GM18507 (cell line): ENCODE measurements around the gene NABP2.
"Not testable (repeated sequence)": the region's sequence is repeated elsewhere in the genome, so short reads cannot be mapped to it uniquely, and the experiment has no call there.

ENCODE experiments used
- DNase-seq: peaks from one replicate; pipeline ENCODE4 v3.0.0; 2011; ENCODE audit warnings: low read depth; ENCODE audit not compliant: insufficient read length; ENCODE audit errors: extremely low spot score
- FAIRE-seq: peaks from 2 replicates; lab custom pipeline; 2011; peaks lifted over from hg19 to GRCh38; lab: Jason Lieb, UNC

The NABP2 gene

GRCh38 chr12:56224102-56224701, at the start of gene NABP2:
Gene NABP2, plus strand, starts transcription at chr12:56224342. Its CDS starts 515 bp downstream, at chr12:56224857.
- DNase-seq (peak; percentile 98), FAIRE-seq (peak; percentile 97)

DNA sequence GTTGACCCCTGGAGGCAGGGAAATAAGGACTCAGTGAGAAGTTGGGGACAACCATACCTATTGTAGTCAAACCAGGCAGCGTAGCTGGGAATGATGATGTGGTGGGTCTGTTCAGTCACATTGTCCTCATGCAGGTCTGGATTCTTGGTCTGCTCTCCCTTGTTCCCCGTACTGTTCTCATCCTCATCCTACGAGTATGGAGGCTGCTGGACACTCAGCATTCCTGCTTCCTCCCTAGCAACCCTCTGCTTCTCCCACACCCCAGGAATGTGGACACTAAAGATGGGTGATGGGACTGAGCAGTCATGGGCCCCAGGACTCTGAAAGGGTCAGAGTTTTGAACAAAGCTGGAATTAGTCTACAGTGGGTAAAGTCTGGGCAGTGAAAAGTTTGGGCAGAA, 45.8 kb upstream of the NABP2 start:
- DNase-seq: no peak
- no peak for FAIRE-seq

GRCh38 chr12:56186957-56187356, 37.2 kb upstream of the NABP2 start:
- FAIRE-seq: no peak

DNA sequence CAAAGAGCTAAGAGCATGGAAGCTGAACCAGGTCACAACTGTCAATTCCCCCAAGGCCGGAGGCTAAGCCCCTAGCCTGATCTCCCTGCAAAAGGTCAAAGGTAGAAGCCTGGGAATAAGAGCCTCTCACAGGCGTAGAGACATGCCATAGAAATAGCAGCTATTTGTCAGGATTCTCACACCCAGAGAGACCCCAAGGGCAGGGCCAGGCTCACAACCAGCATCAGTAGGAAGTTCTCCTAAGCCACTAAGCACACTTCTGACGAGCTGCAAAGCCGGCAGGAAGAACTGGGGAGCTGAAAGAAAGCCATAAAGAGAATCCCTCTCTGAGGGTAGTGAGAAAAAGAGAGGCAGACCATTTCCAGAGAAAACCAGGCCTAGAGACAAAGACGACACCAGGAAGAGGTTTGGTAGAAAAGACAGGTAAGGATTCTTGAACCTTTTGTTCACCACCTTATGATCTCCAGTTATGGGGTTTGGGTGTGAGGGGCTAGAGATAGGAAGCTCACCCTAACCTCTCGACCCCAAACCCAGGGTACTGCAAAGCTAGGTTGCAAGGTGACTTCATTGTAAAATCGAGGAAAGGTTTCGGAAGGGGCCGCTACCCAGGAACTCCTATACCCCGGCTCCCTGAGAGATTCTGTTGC, 35.9 kb upstream of the NABP2 start:
- DNase-seq: no peak
- peak; percentile 42 for FAIRE-seq

More at GRCh38 chr12:56186957-56187356, 37.2 kb upstream of the NABP2 start:
- no peak for DNase-seq

DNA sequence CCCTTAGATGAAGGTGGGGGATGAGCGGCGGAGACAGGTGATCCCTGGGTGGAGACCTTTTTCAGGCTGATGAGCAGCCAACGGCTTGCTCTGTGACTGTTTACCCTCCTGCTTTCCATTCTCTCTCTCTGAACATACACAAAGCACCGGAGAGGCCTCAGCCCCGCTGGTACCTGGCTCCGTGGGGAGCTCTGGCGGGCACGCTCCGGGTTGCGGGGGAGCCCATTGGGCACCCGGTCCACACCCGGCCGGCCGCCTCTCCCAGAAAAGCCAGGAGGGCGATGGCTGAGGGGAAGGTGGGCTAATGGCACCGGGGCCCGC, 35.4 kb upstream of the NABP2 start:
- no peak for DNase-seq
- no peak for FAIRE-seq

DNA sequence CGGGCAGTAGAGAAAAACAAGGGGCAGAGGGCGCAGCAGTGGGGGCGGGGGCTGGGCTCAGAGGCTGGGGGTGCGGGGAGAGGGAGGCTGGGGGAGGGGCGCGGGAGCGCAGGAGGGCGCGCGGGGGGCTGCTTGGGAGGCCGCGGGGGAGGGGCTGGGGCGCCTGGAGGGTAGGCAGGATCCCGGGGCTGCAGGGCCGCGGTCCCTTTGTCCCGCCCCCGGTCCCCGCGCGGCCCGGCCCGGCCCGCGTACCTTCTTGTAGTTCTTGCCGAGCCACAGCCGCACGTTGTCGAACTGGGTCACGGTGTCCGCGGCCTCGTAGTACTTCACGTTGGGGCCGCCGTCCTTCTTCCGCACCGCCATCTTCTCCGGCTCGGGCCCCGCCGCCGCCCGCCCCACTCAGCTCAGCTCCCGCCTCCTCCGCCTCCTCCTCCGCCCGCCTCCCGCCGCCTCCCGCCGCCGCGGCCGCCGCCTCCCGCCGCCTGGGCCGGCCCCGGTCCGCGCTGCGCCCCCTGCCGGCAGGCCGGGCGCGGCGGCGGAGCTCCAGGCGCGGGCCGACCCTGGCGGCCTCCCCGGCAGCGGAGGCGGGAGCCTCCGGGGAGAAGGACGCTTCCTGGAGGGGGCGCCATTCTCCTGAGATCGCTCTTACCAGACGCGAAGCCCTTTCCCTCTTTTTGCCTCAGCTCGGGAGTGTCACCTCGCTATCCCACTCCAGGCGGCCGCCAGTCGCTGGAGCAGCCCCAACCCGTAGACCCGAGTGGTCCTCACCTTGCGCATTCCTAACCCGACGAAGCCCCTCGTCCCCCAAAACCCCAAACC, 34.8 kb upstream of the NABP2 start, which contains the start of gene SMARCC2:
SMARCC2 (minus strand) TSS at position 385 of the 819 bp plus-strand sequence; CDS start at position 363, 22 bp downstream.
- FAIRE-seq: peak; percentile 63
- DNase-seq: peak; percentile 81

DNA sequence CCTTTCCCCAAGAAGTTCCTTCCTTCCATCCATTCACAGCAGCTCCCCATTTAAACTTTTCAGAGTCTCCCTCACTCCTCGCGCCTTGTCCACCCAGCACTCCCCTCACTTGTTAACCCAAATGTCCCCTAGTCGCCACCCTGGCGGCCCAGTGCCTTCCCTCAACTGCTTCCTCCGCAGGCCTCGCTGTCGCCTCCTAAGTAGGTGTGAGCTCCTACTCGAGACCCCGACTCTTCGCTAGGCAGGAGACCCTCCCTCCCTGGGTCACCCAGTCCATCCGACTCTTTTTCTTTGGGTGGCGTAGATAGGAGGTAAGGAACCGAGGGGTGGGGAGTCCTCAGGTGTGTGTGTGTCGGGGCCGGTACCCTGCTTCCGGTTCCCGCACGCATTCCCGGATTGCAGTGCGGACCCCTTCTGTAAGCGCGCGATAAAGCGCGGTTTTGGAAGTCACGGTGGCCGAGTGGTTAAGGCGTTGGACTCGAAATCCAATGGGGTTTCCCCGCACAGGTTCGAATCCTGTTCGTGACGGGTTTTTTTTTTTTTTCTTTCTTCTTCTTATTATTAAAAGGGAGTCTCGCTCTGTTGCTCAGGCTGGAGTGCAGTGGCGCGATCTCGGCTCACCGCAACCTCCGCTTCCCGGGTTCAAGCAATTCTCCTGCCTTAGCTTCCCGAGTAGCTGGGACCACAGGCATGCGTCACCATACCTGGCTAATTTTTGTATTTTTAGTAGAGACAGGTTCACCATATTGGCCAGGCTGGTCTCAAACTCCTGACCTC, 34.0 kb upstream of the NABP2 start:
- DNase-seq: peak; percentile 55
- FAIRE-seq: peak; percentile 66

GRCh38 chr12:56190695-56191155, 33.4 kb upstream of the NABP2 start:
- DNase-seq (no peak), FAIRE-seq (no peak)

GRCh38 chr12:56192582-56192981, 31.6 kb upstream of the NABP2 start:
- DNase-seq (no peak), FAIRE-seq (no peak)

DNA sequence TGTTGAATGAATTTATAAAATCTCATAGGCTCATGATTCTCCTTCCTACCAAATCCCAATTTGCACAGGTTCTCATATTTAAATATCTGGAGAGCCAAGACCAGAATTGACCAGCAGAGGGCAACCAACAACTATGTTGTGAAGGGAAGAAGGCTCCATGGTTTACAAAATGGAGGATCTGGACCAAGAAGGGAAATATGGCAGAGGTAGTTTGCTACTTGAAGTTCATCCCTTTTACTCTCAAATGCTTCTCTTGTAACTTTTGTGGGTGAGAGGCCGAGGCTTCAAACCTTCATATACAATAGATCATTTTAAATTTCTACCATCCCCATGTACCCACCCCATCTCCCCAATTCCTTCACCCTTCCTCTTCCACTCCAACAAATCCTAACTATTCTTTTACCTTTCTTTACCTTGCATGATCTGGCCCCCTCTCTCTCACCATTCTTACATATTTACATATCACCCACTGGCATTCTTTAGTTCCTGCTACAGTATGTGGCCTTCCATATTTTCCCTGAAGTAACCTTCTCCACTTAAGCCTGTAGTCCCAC, 31.0 kb upstream of the NABP2 start:
- peak; percentile 85 for FAIRE-seq
- DNase-seq: peak; percentile 58

- not testable (repeated sequence) for DNase-seq, FAIRE-seq
These were observed 27.2 kb upstream of the NABP2 start for GRCh38 chr12:56196818-56197550.

GRCh38 chr12:56197921-56198635, 26.1 kb upstream of the NABP2 start:
- FAIRE-seq: no peak

GRCh38 chr12:56198836-56199235, 25.3 kb upstream of the NABP2 start:
- no peak for DNase-seq
- no peak for FAIRE-seq

More at GRCh38 chr12:56197921-56198635, 26.1 kb upstream of the NABP2 start:
- no peak for DNase-seq

GRCh38 chr12:56202366-56202765, 21.8 kb upstream of the NABP2 start:
- no peak for FAIRE-seq
- no peak for DNase-seq

DNA sequence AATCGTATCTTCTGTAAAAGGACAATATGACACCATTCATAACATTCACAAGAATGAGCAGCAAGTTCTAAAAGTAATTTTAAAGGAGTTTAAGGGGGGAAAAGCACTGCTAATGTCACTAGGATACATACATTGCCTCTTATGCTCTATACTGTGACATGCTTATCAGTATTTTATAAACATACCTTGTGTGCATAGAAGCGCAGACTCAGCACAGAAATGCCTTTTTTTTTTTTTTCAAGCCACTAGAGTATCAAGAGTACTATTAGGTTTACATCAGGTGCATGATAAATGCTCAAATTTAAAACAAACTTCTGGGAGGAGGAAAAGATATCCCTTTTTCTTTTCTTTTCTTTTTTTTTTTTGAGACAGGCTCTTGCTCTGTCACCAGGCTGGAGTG, 21.3 kb upstream of the NABP2 start:
- no peak for DNase-seq
- FAIRE-seq: no peak

GRCh38 chr12:56204275-56204674, 19.9 kb upstream of the NABP2 start:
- FAIRE-seq: no peak

DNA sequence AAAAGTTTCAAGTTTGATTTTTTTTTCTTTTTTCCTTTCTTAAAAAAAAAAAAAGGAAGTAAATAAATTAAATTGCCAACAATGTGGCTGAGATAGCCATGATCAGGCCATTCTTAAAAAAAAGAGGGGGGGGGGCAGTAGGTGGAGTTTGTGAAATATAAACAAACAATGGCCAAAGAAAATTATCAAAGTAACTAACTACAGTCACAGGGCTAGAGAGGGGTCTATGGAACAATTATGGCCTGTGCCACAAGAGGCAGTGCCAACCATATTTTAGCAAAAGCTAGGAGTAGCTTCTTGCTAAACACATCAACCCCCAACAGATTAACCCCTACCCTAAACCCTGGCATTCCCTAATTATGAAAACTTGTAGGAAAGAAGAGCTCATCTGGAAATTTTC, 18.7 kb upstream of the NABP2 start:
- no peak for DNase-seq
- FAIRE-seq: no peak

More at GRCh38 chr12:56204275-56204674, 19.9 kb upstream of the NABP2 start:
- DNase-seq: no peak
